ENCODE results near the gene ACSM3.

- TF ChIP-seq CTCF (IDR thresholded peaks at IDR 0.05) (no peak), POLR2A (IDR thresholded peaks at IDR 0.05) (no peak)
These were observed 58.9 kb downstream of the ACSM3 start for GRCh38 chr16:20822521-20823325.

All from testis (tissue), 2 donors.